22Rv1 (cell line): Measurements from ENCODE around the gene EYA2.
"Not testable (repeated sequence)": the region's sequence is repeated elsewhere in the genome, so short reads cannot be mapped to it uniquely, and the experiment has no call there.

ENCODE experiments used
- H3K27ac ChIP-seq: fragments of 450-650 bp; 2 replicates; pipeline ENCODE4 v1.5.1; 2017
- CTCF ChIP-seq: fragments of 450-650 bp; IDR thresholded peaks from 2 replicates; pipeline ENCODE4 v1.5.1; 2017; ENCODE audit warnings: mild to moderate bottlenecking
- ZFX ChIP-seq: fragments of 450-650 bp; IDR thresholded peaks from 2 replicates; pipeline ENCODE4 v1.6.1; 2017; ENCODE audit warnings: antibody characterized with exemption, borderline replicate concordance

The EYA2 gene

GRCh38 chr20:46879386-46879785 lies 15.3 kb upstream of the EYA2 start:
- TF ChIP-seq ZFX (no peak), CTCF (no peak)
- no peak overlapping the region for H3K27ac ChIP-seq

GRCh38 chr20:46879963-46880362 lies 14.7 kb upstream of the EYA2 start:
- H3K27ac ChIP-seq = not testable (repeated sequence)

- no peak overlapping the region for H3K27ac ChIP-seq
- TF ChIP-seq ZFX (no peak), CTCF (no peak)
Observed at GRCh38 chr20:46883892-46884291, 10.8 kb upstream of the EYA2 start.

- TF ChIP-seq CTCF (no peak), ZFX (no peak)
- H3K27ac ChIP-seq = no peak overlapping the region
Observed at GRCh38 chr20:46890682-46891081, 4.0 kb upstream of the EYA2 start.

GRCh38 chr20:46893051-46893450 lies 1.6 kb upstream of the EYA2 start:
- no peak for TF ChIP-seq ZFX
- TF ChIP-seq CTCF = no peak
- no peak overlapping the region for H3K27ac ChIP-seq

GRCh38 chr20:46893877-46894578 lies 615 bp upstream of the EYA2 start:
- H3K27ac ChIP-seq = no peak overlapping the region
- no peak for TF ChIP-seq ZFX
- no peak for TF ChIP-seq CTCF

GRCh38 chr20:46894971-46895905 lies 595 bp downstream of the EYA2 start:
- H3K27ac ChIP-seq = no peak overlapping the region
- TF ChIP-seq CTCF (no peak), ZFX (no peak)
